CD4-positive, alpha-beta T cell (primary cell): Measurements from ENCODE around the gene NR3C2. TPM values are rescaled to one million over a fixed set of nuclear protein-coding genes. Genes with fewer than 3 reads are reported as not detected.

Experiments
- ATAC-seq: fragments of 200-7000 bp; cut with Tn5 transposase; one replicate; pipeline ENCODE4 v1.10.0; 2022; ENCODE audit warnings: mild to moderate bottlenecking; ENCODE audit not compliant: poor library complexity
- CTCF ChIA-PET: fragments of 350-600 bp; sonication (Branson Sonifier 250); formaldehyde crosslinking; loops from one replicate; lab custom pipeline; 2021; ENCODE audit warnings: antibody characterized with exemption, inconsistent platforms; lab: Charles Lee
- POLR2A ChIA-PET: fragments of 350-600 bp; sonication (Branson Sonifier 250); formaldehyde crosslinking; loops from one replicate; lab custom pipeline; 2021; ENCODE audit warnings: antibody characterized with exemption, inconsistent platforms; lab: Charles Lee
- DNase-seq, 14 experiments: peaks; one replicate each; pipeline ENCODE4 v3.0.0-alpha.2; 2013 to 2020; ENCODE audit warnings: mixed read lengths in 2 of 14
- H3K27ac ChIP-seq, 2 donors: one replicate each; pipeline versions ENCODE4 v1.5.1 to v1.7.0; 2013; ENCODE audit warnings: low read length in 2 of 2, low read depth in 1 of 2, mild to moderate bottlenecking in 1 of 2
- H3K27me3 ChIP-seq, 2 experiments: 1 replicate in 1 of 2; 2 replicates in 1 of 2; pipeline versions ENCODE4 v1.6.1 to v1.7.0; 2013; ENCODE audit warnings: low read length in 2 of 2, control low read depth in 1 of 2, mild to moderate bottlenecking in 1 of 2, moderate library complexity in 1 of 2; ENCODE audit not compliant: insufficient read depth in 2 of 2, control insufficient read depth in 1 of 2
- H3K36me3 ChIP-seq: one replicate; pipeline ENCODE4 v1.6.1; 2013; ENCODE audit warnings: low read length, control low read depth; ENCODE audit not compliant: insufficient read depth
- H3K4me1 ChIP-seq: one replicate; pipeline ENCODE4 v1.6.1; 2013; ENCODE audit warnings: low read length, control low read depth; ENCODE audit not compliant: insufficient read depth
- H3K4me3 ChIP-seq: one replicate; pipeline ENCODE4 v1.5.1; 2013; ENCODE audit warnings: mild to moderate bottlenecking, low read length, moderate library complexity
- H3K9me3 ChIP-seq, 2 experiments: 1 replicate in 1 of 2; 2 replicates in 1 of 2; pipeline versions ENCODE4 v1.6.1 to v1.7.0; 2013; ENCODE audit warnings: low read length in 2 of 2, mild to moderate bottlenecking in 2 of 2, control low read depth in 1 of 2, moderate library complexity in 1 of 2; ENCODE audit not compliant: control insufficient read depth in 1 of 2, insufficient read depth in 1 of 2
- H3K27ac Mint-ChIP-seq: one replicate; pipeline ENCODE4 v1.8.0; 2020; ENCODE audit warnings: mixed read lengths
- H3K27me3 Mint-ChIP-seq: one replicate; pipeline ENCODE4 v1.8.0; 2021; ENCODE audit warnings: mixed read lengths
- H3K36me3 Mint-ChIP-seq: one replicate; pipeline ENCODE4 v1.8.0; 2021; ENCODE audit warnings: low read depth, mixed read lengths
- H3K4me1 Mint-ChIP-seq: one replicate; pipeline ENCODE4 v1.8.0; 2021; ENCODE audit warnings: low read depth, mixed read lengths
- H3K4me3 Mint-ChIP-seq: one replicate; pipeline ENCODE4 v1.8.0; 2020; ENCODE audit warnings: mild to moderate bottlenecking, mixed read lengths
- H3K9me3 Mint-ChIP-seq: one replicate; pipeline ENCODE4 v1.8.0; 2020; ENCODE audit warnings: mixed read lengths
- CTCF ChIP-seq: fragments of 200-600 bp; IDR thresholded peaks from one replicate; pipeline ENCODE4 v1.8.0; 2022; ENCODE audit warnings: antibody characterized with exemption, mild to moderate bottlenecking
- intact Hi-C, 2 experiments: fragments of 100-400 bp; cut with DNase I in 1 of 2; cut with micrococcal nuclease in 1 of 2; formaldehyde crosslinking; loops; one replicate each; pipeline versions ENCODE4 v1.15.1 to v1.9.0; 2023 to 2025; cut with DNase I, micrococcal nuclease
- total RNA-seq, 174 experiments: library from RNA in 2 of 174; stranded (reverse) in 2 of 174; gene quantifications; one replicate each; pipeline ENCODE4 v1.2.3 and lab custom pipeline; 2021 to 2026

Gene NR3C2
- total RNA-seq, 2 experiments from 2014 or later: 31.6 to 35.0 TPM

DNA sequence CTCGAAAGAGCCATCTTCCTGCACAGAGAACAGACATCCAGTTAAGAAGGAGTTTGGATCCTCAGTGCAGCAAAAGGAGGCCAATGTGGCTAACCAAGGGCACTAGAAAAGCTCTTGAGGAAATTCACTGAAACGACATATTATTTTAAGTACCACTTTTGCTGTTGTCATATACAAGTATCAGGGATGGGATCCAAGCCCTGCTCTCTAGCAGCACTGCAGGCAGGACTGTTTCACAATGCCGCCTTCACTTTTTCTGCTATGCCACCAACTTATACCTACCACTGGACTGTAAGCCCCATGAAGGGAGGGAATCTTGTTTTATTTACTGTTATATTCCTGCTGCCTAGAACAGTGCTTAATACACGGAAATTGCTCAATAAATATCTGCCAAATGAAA lies 299.0 kb downstream of the NR3C2 start:
- intact Hi-C loops: no loop called here
- TF ChIP-seq CTCF: no peak
- Histone ChIP-seq H3K27ac (no peak overlapping the region), H3K9me3 (no peaks in the 10 kb centered on the region), H3K4me1 (no peaks in the 10 kb centered on the region), H3K27me3 (no peaks in the 10 kb centered on the region), H3K36me3 (peaks cover 10% of the 10 kb centered on the region), H3K4me3 (no peak overlapping the region)
- H3K27ac Mint-ChIP-seq: no peak overlapping the region
- H3K36me3 Mint-ChIP-seq: peaks cover 88% of the 10 kb centered on the region
- peaks cover 3% of the 10 kb centered on the region for H3K9me3 Mint-ChIP-seq
- CTCF ChIA-PET: no interaction called here
- POLR2A ChIA-PET: no interaction called here
- no peak overlapping the region for H3K4me3 Mint-ChIP-seq
- H3K27me3 Mint-ChIP-seq: no peaks in the 10 kb centered on the region
- ATAC-seq: no peak
- H3K4me1 Mint-ChIP-seq: no peaks in the 10 kb centered on the region
- DNase-seq: no peak

DNA sequence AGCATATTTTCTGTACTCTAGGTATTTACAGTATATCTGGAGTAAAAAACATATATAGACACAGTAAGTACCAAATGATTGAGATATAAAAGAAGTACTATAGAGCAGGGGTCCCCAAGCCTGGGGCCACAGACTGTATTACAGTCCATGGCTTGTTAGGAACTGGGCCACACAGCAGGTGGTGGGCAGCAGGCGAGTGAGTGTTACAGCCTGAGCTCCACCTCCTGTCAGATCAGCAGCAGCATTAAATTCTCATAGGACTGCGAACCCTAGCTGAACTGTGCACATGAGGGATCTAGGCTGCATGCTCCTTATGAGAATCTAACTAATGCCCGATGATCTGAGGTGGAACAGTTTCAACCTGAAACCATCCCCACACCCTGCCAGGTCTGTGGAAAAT lies 300.7 kb downstream of the NR3C2 start:
- no peaks in the 10 kb centered on the region for H3K4me1 ChIP-seq
- ChIA-PET POLR2A (no interaction called here), CTCF (no interaction called here)
- Mint-ChIP-seq H3K4me1 (no peaks in the 10 kb centered on the region), H3K27ac (no peak overlapping the region), H3K27me3 (no peaks in the 10 kb centered on the region), H3K9me3 (peaks cover 3% of the 10 kb centered on the region), H3K36me3 (peaks cover 85% of the 10 kb centered on the region), H3K4me3 (no peak overlapping the region)
- H3K27ac ChIP-seq: no peak overlapping the region
- intact Hi-C loops: no loop called here
- no peak for DNase-seq
- ATAC-seq: no peak
- TF ChIP-seq CTCF: no peak
- no peaks in the 10 kb centered on the region for H3K27me3 ChIP-seq
- H3K36me3 ChIP-seq: peaks cover 8% of the 10 kb centered on the region
- H3K4me3 ChIP-seq: no peak overlapping the region
- H3K9me3 ChIP-seq: no peaks in the 10 kb centered on the region

DNA sequence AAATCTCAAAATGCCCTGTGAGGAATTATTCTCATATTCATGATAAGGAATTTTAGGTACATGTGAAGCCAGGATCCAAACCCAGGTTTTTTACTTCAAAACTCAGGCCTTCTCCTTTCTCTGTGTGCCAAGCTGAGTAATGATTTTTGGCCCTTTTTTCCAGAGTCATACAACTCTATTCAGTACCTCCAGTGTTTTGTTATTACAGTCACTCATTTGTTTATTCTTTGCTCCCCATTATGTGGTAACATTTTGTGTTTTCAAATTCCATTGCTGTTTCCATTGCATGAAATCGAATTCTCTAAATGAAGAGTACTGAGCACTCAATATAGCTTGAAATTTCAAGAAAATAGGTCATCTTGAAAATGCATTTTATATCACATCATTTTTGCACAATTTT lies 315.4 kb downstream of the NR3C2 start:
- Mint-ChIP-seq H3K9me3 (peaks cover 20% of the 10 kb centered on the region), H3K27ac (no peak overlapping the region), H3K27me3 (no peaks in the 10 kb centered on the region), H3K36me3 (peaks cover 90% of the 10 kb centered on the region), H3K4me1 (peaks cover 9% of the 10 kb centered on the region), H3K4me3 (no peak overlapping the region)
- H3K4me1 ChIP-seq: no peaks in the 10 kb centered on the region
- no peak for DNase-seq
- peaks cover 4 to 25% of the 10 kb centered on the region in 2 experiments for H3K9me3 ChIP-seq
- intact Hi-C loops: no loop called here
- no peak for ATAC-seq
- no peak overlapping the region for H3K27ac ChIP-seq
- POLR2A ChIA-PET: no interaction called here
- peaks cover 4% of the 10 kb centered on the region for H3K36me3 ChIP-seq
- no peaks in the 10 kb centered on the region for H3K27me3 ChIP-seq
- CTCF ChIA-PET: no interaction called here
- H3K4me3 ChIP-seq: no peak overlapping the region
- no peak for TF ChIP-seq CTCF
